Activated CD8-positive, alpha-beta memory T cell treated with anti-CD3 and anti-CD28 coated beads, Interleukin-2, amount 50 U/mL, for 4 hours (primary cell): ENCODE measurements around the gene FEM1C.

Source experiments
- DNase-seq: peaks from one replicate; pipeline ENCODE4 v3.0.0-alpha.2; 2020

The FEM1C gene

GRCh38 chr5:115471345-115472063 lies 73.1 kb downstream of the FEM1C start:
- no peak for DNase-seq

- no peak for DNase-seq
Measured at GRCh38 chr5:115470921-115471320, 73.7 kb downstream of the FEM1C start.
